CD4-positive, alpha-beta T cell treated with Interleukin-4 for 1 hour (primary cell): ENCODE results near the gene MEGF8.
"Not testable (repeated sequence)": the region's sequence is repeated elsewhere in the genome, so short reads cannot be mapped to it uniquely, and the experiment has no call there.

Source experiments
- DNase-seq, 2 donors: peaks; one replicate each; pipeline ENCODE4 v3.0.0-alpha.2; 2020 to 2022

Gene MEGF8

GRCh38 chr19:42334697-42335373, 9.4 kb downstream of the MEGF8 start:
- DNase-seq: no peak

GRCh38 chr19:42335374-42335936, 10.0 kb downstream of the MEGF8 start:
- DNase-seq: no peak

- no peak for DNase-seq
These were observed 10.5 kb downstream of the MEGF8 start for GRCh38 chr19:42335971-42336370.

- DNase-seq: not testable (repeated sequence)
These were observed 13.9 kb downstream of the MEGF8 start for GRCh38 chr19:42339126-42339860.

- DNase-seq: not testable (repeated sequence)
These were observed 14.5 kb downstream of the MEGF8 start for GRCh38 chr19:42339922-42340321.

- no peak for DNase-seq
These were observed 18.1 kb downstream of the MEGF8 start for GRCh38 chr19:42343344-42344110.

GRCh38 chr19:42344336-42344893, 19.0 kb downstream of the MEGF8 start:
- DNase-seq: no peak

- DNase-seq: no peak
These were observed 19.9 kb downstream of the MEGF8 start for GRCh38 chr19:42345191-42345812.

GRCh38 chr19:42348211-42348610, 22.8 kb downstream of the MEGF8 start:
- no peak for DNase-seq

GRCh38 chr19:42349378-42350107, 24.1 kb downstream of the MEGF8 start:
- DNase-seq: no peak

GRCh38 chr19:42350417-42350816, 25.0 kb downstream of the MEGF8 start:
- DNase-seq: no peak

GRCh38 chr19:42351079-42351735, 25.8 kb downstream of the MEGF8 start:
- DNase-seq: no peak

- DNase-seq: peak; percentile 32 to 35
These were observed 27.1 kb downstream of the MEGF8 start for GRCh38 chr19:42352301-42353259.

- DNase-seq: no peak
These were observed 28.0 kb downstream of the MEGF8 start for GRCh38 chr19:42353341-42354015.

GRCh38 chr19:42355896-42356295, 30.5 kb downstream of the MEGF8 start:
- DNase-seq: no peak

GRCh38 chr19:42356686-42357085, 31.3 kb downstream of the MEGF8 start:
- no peak for DNase-seq

GRCh38 chr19:42357290-42357689, 31.9 kb downstream of the MEGF8 start:
- no peak for DNase-seq

GRCh38 chr19:42360787-42361544, 35.5 kb downstream of the MEGF8 start:
- DNase-seq: no peak

- no peak for DNase-seq
These were observed 36.1 kb downstream of the MEGF8 start for GRCh38 chr19:42361545-42361910.
